GM21619 (cell line): Measurements from ENCODE around the gene ICA1.
"Not testable (repeated sequence)": the region's sequence is repeated elsewhere in the genome, so short reads cannot be mapped to it uniquely, and the experiment has no call there.

Experiments
- ATAC-seq: cut with Tn5 transposase; IDR thresholded peaks from one replicate; pipeline ENCODE4 v1.9.1; 2021; ENCODE audit not compliant: unreplicated experiment

ICA1 gene

GRCh38 chr7:8271960-8272359, 10.0 kb upstream of the ICA1 start:
- no peak for ATAC-seq

GRCh38 chr7:8263048-8263447, 1.1 kb upstream of the ICA1 start:
- no peak for ATAC-seq

DNA sequence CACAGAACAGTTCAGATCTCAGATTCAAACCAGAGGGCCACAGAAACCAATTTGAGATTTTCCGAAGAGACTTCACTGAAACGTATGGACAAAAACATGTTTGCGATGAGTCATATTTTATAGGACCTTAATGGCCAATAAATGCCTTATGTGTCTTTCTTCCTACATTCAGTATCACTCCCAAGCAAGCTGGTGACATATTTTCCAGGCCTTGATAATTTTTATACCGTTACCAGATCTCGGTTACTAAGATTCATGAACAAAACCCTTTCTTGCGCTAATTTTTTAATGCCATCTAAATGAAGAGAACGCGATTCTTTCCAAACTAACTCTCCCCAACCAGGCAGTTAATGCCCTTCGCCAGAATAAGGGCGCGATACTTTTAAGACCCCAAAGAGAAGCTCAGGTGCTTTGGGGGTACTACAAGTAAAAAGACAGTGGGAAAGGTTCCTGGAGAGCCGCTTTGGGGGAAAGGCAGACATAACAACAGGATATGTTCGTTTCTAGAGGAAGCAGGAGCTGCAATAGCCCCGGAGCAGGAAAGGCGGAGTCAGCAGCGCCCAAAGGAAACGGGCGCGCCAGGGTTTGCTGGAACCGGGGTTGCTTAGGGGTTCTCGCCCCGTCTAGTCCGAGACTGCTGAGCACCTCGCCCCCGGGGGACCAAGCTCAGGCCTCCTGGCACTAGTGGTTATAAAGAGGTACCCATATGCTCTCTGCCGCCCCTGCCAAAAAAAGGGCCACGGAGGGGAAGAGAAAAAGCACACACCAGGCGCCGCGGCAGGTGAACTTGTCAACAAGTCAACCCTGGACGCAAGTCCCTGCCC, 884 bp downstream of the ICA1 start:
- ATAC-seq = peak; percentile 22

GRCh38 chr7:8259586-8260222, 2.3 kb downstream of the ICA1 start:
- no peak for ATAC-seq

DNA sequence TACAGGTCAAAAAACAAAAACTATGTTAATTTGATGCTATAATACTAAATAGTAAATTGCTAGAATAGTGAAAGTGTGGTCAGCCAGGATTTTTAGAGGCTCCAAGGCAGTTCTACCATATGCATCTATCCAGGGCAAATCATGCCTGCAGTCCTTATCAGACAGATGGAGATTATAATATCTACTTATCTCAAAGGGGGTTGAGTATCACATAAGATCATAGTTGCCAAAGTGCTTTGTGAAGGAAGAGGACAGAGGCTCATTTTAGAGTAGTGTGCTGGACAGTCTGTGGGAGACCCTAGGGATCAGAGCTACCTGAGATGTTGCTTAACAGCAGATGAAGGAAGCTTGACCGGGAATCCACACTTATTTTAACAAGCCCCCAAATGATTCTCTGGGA, 3.2 kb downstream of the ICA1 start:
- ATAC-seq = no peak

GRCh38 chr7:8258166-8258565, 3.8 kb downstream of the ICA1 start:
- ATAC-seq = no peak

GRCh38 chr7:8255680-8256655, 6.0 kb downstream of the ICA1 start:
- no peak for ATAC-seq

DNA sequence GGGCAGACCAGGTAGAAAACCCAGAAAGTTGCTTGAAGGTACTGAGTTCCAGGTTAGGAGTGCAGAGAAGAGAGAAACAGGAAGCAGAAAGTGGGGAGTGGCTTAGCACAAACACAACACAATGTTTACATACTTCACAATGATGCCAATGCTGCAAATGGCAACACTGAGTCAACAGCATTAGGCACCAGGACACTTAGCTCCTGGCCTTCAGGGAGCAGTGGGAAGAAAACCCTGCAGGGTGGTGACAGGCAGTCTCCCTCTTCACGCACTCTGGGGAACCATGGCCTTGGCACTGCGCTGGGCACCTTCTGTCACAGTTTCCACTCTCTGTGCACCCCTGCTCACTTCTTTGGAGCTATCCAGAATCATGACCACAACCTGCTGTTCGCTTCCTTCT, 7.3 kb downstream of the ICA1 start:
- no peak for ATAC-seq

GRCh38 chr7:8254215-8254614, 7.8 kb downstream of the ICA1 start:
- no peak for ATAC-seq

- no peak for ATAC-seq
Observed at GRCh38 chr7:8251195-8251594, 10.8 kb downstream of the ICA1 start.

DNA sequence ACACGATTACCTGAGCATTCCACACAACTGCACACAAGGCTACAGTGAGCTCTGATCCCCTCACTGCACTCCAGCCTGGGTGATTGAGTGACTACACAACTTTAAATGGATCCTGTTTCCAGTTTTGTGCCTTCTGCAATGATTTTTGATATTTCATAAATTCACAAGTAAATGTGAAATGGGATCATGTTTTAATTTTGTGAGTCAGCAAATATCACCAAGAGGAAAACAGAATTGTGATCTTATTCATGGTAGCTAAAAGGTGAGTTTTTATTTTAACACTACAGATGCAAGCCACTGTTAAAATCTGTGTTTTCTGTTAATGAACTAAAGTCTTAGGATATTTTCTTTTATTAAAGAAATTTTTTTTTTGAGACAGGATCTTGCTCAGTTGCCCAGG, 11.4 kb downstream of the ICA1 start:
- ATAC-seq = no peak

DNA sequence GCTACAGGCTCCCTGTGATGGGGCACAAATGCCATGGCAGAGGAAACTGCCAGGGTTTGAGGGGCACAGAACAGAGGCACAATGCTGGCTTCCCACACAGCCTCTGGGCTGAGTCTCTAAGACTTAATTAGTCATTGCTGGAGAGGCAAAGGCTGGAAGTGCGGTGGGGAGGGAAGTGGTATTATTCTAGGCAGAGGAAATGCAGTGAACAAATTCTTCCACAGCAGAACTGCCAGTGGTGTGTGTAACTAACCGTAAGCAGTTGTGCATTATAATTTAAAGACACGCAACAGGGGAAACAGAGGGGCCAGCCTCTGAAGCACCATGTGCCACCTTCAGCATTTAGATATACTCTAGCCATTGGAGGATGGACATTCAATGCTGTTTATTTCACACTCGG, 12.8 kb downstream of the ICA1 start:
- ATAC-seq = no peak

- ATAC-seq = no peak
Observed at GRCh38 chr7:8246020-8246419, 15.9 kb downstream of the ICA1 start.

DNA sequence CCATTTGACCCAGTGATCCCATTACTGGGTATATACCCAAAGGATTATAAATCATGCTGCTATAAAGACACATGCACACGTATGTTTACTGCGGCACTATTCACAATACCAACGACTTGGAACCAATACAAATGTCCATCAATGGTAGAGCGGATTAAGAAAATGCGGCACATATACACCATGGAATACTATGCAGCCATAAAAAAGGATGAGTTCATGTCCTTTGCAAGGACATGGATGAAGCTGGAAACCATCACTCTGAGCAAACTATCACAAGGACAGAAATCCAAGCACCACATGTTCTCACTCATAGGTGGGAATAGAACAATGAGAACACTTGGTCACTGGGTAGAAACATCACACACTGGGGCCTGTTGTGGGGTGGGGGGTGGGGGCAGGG, 16.9 kb downstream of the ICA1 start:
- ATAC-seq = not testable (repeated sequence)

- ATAC-seq = not testable (repeated sequence)
Observed at GRCh38 chr7:8243059-8243458, 18.9 kb downstream of the ICA1 start.

GRCh38 chr7:8239702-8240362, 22.1 kb downstream of the ICA1 start:
- not testable (repeated sequence) for ATAC-seq

DNA sequence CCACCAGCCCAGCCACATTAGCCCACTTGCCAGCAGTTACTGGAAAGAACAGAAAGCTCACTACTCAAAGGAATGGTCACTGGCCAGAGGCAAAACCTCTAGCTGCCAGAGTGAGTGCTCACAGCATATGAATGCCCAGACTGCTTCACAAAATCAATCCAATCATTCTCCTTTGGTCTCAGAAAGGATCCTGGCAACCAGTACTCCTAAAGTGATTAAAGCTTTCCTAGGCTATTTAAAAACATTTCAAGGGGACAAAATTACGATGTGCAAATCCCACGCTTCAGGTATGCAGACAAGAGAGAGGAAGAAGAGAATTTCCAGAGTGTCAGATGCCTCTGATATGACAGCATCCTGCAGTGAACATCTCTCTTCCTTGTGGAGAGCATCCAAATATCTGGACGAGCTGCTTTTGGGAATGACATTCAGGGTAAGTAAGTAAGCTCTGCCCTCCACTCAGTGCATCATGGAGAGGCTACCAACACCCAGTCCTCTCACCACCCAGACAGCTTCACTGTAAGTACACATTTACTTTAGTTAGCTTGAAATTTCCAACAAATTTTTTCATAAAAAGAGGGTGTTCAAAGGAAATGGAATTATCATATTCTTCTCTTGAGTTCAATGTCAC, 25.1 kb downstream of the ICA1 start:
- no peak for ATAC-seq

DNA sequence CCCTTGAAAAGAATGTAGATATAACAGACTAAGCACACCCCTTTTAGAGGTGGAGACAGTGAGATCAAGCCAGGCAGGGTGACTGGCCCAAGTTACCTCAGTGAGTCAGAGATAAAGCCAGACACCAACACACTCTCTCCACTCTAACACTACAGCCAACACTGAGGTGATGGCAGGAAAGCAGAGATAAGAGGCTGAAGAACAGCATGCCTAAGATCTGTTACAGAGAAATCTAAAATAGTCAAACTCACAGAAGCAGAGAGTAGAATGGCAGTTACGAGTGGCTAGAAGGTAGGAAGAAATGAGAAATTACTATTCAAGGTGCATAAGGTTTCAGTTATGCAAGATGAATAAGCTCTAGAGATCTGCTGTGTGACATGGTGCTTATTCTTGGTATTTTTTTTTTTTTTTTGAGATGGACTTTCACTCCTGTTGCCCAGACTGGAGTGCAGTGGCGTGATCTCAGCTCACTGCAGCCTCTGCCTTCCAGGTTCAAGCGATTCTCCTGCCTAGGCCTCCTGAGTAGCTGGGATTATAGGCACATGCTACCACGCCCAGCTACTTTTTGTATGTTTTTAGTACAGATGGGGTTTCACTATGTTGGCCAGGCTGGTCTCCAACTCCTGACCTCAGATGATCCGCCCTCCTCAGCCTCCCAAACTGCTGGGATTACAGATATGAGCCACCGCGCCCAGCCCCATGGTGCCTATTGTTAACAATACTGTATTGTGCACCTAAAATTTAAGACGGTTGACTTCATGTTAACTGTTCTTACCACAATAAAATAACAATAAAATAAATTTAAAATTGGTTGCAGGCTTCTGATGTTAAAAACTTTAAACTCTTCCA, 28.7 kb downstream of the ICA1 start:
- ATAC-seq = no peak

- ATAC-seq = no peak
Observed at GRCh38 chr7:8229927-8230326, 32.0 kb downstream of the ICA1 start.
